DND-41 (cell line): ENCODE data around the gene GALNT6.

ENCODE experiments used
- ATAC-seq: fragments of 200-7000 bp; cut with Tn5 transposase; 3 replicates; pipeline ENCODE4 v1.9.1; 2021; ENCODE audit warnings: low read depth; ENCODE audit not compliant: insufficient read depth
- DNase-seq: peaks from one replicate; pipeline ENCODE4 v3.0.0-alpha.2; 2020
- H2AFZ ChIP-seq: 2 replicates; pipeline ENCODE4 v1.6.0; 2012; ENCODE audit warnings: low read depth, low read length
- H3K27ac ChIP-seq: 2 replicates; pipeline ENCODE4 v1.5.1; 2012; ENCODE audit warnings: low read length, inconsistent platforms
- H3K27me3 ChIP-seq: fragments of 200-600 bp; sonication (generic); 2 replicates; pipeline ENCODE4 v1.6.0; 2012; ENCODE audit warnings: low read length, mild to moderate bottlenecking, inconsistent platforms; ENCODE audit not compliant: insufficient read depth, poor library complexity
- H3K36me3 ChIP-seq: 2 replicates; pipeline ENCODE4 v1.5.1; 2012; ENCODE audit warnings: low read length, inconsistent platforms; ENCODE audit not compliant: insufficient read depth
- H3K4me1 ChIP-seq: 2 replicates; pipeline ENCODE4 v1.5.1; 2012; ENCODE audit warnings: mild to moderate bottlenecking, low read length; ENCODE audit not compliant: insufficient read depth
- H3K4me2 ChIP-seq: 2 replicates; pipeline ENCODE4 v1.6.0; 2012; ENCODE audit warnings: mild to moderate bottlenecking, moderate library complexity, low read length, inconsistent platforms; ENCODE audit not compliant: insufficient read depth
- H3K4me3 ChIP-seq, 2 experiments: fragments of 200-600 bp in 1 of 2; shearing (Covaris generic) in 1 of 2; 2 replicates each; pipeline ENCODE4 v1.5.1; 2012 to 2016; ENCODE audit warnings: inconsistent platforms in 2 of 2, low read length in 2 of 2, mild to moderate bottlenecking in 2 of 2, low read depth in 1 of 2, moderate library complexity in 1 of 2
- H3K79me2 ChIP-seq: 2 replicates; pipeline ENCODE4 v1.6.0; 2012; ENCODE audit warnings: low read length, inconsistent platforms; ENCODE audit not compliant: insufficient read depth
- H3K9ac ChIP-seq: 2 replicates; pipeline ENCODE4 v1.6.0; 2012; ENCODE audit warnings: low read depth, mild to moderate bottlenecking, inconsistent platforms, low read length, moderate library complexity
- H3K9me3 ChIP-seq: 2 replicates; pipeline ENCODE4 v1.5.1; 2012; ENCODE audit warnings: low read length, moderate library complexity, mild to moderate bottlenecking, inconsistent platforms; ENCODE audit not compliant: insufficient read depth, severe bottlenecking
- H4K20me1 ChIP-seq: 2 replicates; pipeline ENCODE4 v1.6.0; 2012; ENCODE audit warnings: low read length; ENCODE audit not compliant: insufficient read depth
- CTCF ChIP-seq: IDR thresholded peaks from 2 replicates; pipeline ENCODE4 v1.5.1; 2012; ENCODE audit warnings: borderline replicate concordance, low read length, moderate library complexity, mild to moderate bottlenecking; ENCODE audit not compliant: poor library complexity, severe bottlenecking; ENCODE audit errors: extremely low read depth
- EZH2 ChIP-seq: IDR thresholded peaks from 3 replicates; pipeline ENCODE4 v1.6.1; 2012; ENCODE audit warnings: borderline replicate concordance, low read depth, mild to moderate bottlenecking, moderate library complexity, low read length, inconsistent platforms; ENCODE audit not compliant: severe bottlenecking

Gene GALNT6

GRCh38 chr12:51362747-51363342, 28.4 kb downstream of the GALNT6 start:
- peaks cover 6% of the 10 kb centered on the region for H3K4me1 ChIP-seq
- no peak for TF ChIP-seq CTCF
- no peak for TF ChIP-seq EZH2
- peaks cover 90% of the 10 kb centered on the region for H3K36me3 ChIP-seq
- H4K20me1 ChIP-seq, result no peaks in the 10 kb centered on the region
- ATAC-seq (no peak), DNase-seq (no peak)
- peak overlapping the region; percentile 27 for H3K27ac ChIP-seq
- H2AFZ ChIP-seq, result no peak overlapping the region
- no peaks in the 10 kb centered on the region for H3K9me3 ChIP-seq
- H3K9ac ChIP-seq, result no peak overlapping the region
- no peaks in the 10 kb centered on the region for H3K79me2 ChIP-seq
- H3K4me3 ChIP-seq, result no peak overlapping the region
- H3K4me2 ChIP-seq, result no peak overlapping the region
- no peaks in the 10 kb centered on the region for H3K27me3 ChIP-seq

- Histone ChIP-seq H3K9me3 (no peaks in the 10 kb centered on the region), H4K20me1 (no peaks in the 10 kb centered on the region), H3K27ac (no peak overlapping the region; the same call in 1 of the 2 replicates), H3K9ac (no peak overlapping the region), H3K4me2 (no peak overlapping the region), H3K4me1 (peaks cover under 1% of the 10 kb centered on the region; the same call in 1 of the 2 replicates), H3K27me3 (no peaks in the 10 kb centered on the region), H3K36me3 (peaks cover 91% of the 10 kb centered on the region), H2AFZ (no peak overlapping the region), H3K4me3 (no peak overlapping the region), H3K79me2 (no peaks in the 10 kb centered on the region)
- DNase-seq, result no peak
- no peak for ATAC-seq
- TF ChIP-seq CTCF (no peak), EZH2 (no peak)
These were observed 28.9 kb downstream of the GALNT6 start for GRCh38 chr12:51362307-51362706.

GRCh38 chr12:51361161-51362016, 29.8 kb downstream of the GALNT6 start:
- H4K20me1 ChIP-seq, result no peaks in the 10 kb centered on the region
- H3K79me2 ChIP-seq, result no peaks in the 10 kb centered on the region
- no peak overlapping the region for H2AFZ ChIP-seq
- TF ChIP-seq EZH2 (no peak), CTCF (no peak)
- H3K27me3 ChIP-seq, result no peaks in the 10 kb centered on the region
- no peak overlapping the region for H3K4me2 ChIP-seq
- ATAC-seq (peak; percentile 19; the same call in 1 of the 3 replicates), DNase-seq (no peak)
- no peak overlapping the region for H3K4me3 ChIP-seq
- H3K4me1 ChIP-seq, result no peaks in the 10 kb centered on the region
- H3K27ac ChIP-seq, result peak overlapping the region; percentile 41
- H3K36me3 ChIP-seq, result peaks cover 94% of the 10 kb centered on the region
- H3K9ac ChIP-seq, result no peak overlapping the region
- no peaks in the 10 kb centered on the region for H3K9me3 ChIP-seq
